Measurements from ENCODE around the gene HFE.
"Not testable (repeated sequence)": the region's sequence is repeated elsewhere in the genome, so short reads cannot be mapped to it uniquely, and the experiment has no call there.

Gene HFE

GRCh38 chr6:26064619-26065257 is 22.5 kb upstream of the HFE start:
- peak; percentile 42 to 59 for DNase-seq

- DNase-seq, result peak; percentile 80 to 87
Observed at GRCh38 chr6:26065952-26066380, 21.3 kb upstream of the HFE start.

- DNase-seq, result no peak
Observed at GRCh38 chr6:26067367-26067766, 19.9 kb upstream of the HFE start.

GRCh38 chr6:26068036-26068435 is 19.2 kb upstream of the HFE start:
- DNase-seq, result no peak

GRCh38 chr6:26071135-26071534 is 16.1 kb upstream of the HFE start:
- no peak for DNase-seq

- no peak for DNase-seq
Observed at GRCh38 chr6:26075063-26075717, 12.0 kb upstream of the HFE start.

- DNase-seq, result not testable (repeated sequence)
Observed at GRCh38 chr6:26078066-26078465, 9.2 kb upstream of the HFE start.

- not testable (repeated sequence) for DNase-seq
Observed at GRCh38 chr6:26081096-26081495, 6.1 kb upstream of the HFE start.

GRCh38 chr6:26086211-26086610 is 1.0 kb upstream of the HFE start:
- DNase-seq, result no peak

- DNase-seq, result no peak
Observed at GRCh38 chr6:26088344-26088743, 1.1 kb downstream of the HFE start.

GRCh38 chr6:26089272-26089671 is 2.0 kb downstream of the HFE start:
- DNase-seq, result no peak

GRCh38 chr6:26092443-26092842 is 5.2 kb downstream of the HFE start:
- DNase-seq, result no peak

GRCh38 chr6:26094036-26094435 is 6.8 kb downstream of the HFE start:
- DNase-seq, result no peak

GRCh38 chr6:26097268-26097875 is 10.1 kb downstream of the HFE start:
- peak; percentile 67 to 75 for DNase-seq

- DNase-seq, result no peak
Observed at GRCh38 chr6:26103141-26103769, 16.0 kb downstream of the HFE start.

- DNase-seq, result peak; percentile 94 to 95
Observed at GRCh38 chr6:26103770-26104456, 16.7 kb downstream of the HFE start.

- DNase-seq, result peak in 1 of 2 experiments; percentile 57
Observed at GRCh38 chr6:26104457-26105108, 17.4 kb downstream of the HFE start.

- no peak for DNase-seq
Observed at GRCh38 chr6:26105109-26105730, 18.0 kb downstream of the HFE start.

GRCh38 chr6:26105842-26106241 is 18.6 kb downstream of the HFE start:
- no peak for DNase-seq

GRCh38 chr6:26107935-26108334 is 20.7 kb downstream of the HFE start:
- no peak for DNase-seq

- no peak for DNase-seq
Observed at GRCh38 chr6:26109772-26110171, 22.5 kb downstream of the HFE start.

GRCh38 chr6:26113570-26113969 is 26.3 kb downstream of the HFE start:
- no peak for DNase-seq
